ENCODE data around the gene WAC.

The WAC gene

GRCh38 chr10:28669227-28670173 is 136.6 kb downstream of the WAC start:
- DNase-seq = no peak

Measured in NCI-H446 (cell line).